ENCODE measurements around the gene MYOF.
"Not testable (repeated sequence)": the region's sequence is repeated elsewhere in the genome, so short reads cannot be mapped to it uniquely, and the experiment has no call there.

Gene MYOF

DNA sequence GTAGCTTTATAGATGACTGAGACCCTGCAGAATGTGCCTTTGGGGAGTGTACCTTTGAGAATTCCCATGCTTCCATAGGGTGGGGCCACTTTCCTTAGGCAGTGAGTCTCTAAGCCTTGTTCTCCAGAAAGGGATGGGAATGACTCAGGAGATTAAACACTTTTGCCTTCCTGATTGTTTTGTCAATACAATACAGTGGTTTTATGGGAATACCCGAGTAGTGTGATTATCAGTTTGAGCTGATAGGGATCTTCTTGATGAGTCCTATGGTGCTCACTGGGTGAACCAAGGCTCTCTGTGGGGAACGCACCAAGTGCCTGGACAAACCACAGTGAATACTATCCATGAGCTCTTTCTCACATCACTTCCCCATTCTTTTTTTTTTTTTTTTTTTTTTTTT lies 6.3 kb downstream of the MYOF start:
- DNase-seq: no peak

DNA sequence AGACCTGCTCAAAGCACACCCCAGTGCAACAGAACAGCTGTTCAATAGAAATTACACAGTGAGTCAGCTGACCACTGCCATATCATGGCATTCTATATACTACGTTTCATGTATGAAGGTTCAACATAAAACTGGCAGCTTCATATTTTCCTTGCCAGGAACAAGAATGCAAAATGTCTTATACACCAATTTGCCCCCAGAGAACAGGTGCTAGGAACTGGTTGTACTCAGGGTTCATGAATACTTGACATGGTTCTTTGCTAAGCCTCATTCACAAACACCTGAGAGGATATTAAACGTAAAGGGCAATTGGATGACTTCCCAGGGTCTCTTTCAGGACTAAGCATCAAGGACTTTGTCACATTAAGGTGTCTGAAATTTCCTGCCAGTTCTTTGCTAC lies 6.9 kb downstream of the MYOF start:
- DNase-seq: no peak

DNA sequence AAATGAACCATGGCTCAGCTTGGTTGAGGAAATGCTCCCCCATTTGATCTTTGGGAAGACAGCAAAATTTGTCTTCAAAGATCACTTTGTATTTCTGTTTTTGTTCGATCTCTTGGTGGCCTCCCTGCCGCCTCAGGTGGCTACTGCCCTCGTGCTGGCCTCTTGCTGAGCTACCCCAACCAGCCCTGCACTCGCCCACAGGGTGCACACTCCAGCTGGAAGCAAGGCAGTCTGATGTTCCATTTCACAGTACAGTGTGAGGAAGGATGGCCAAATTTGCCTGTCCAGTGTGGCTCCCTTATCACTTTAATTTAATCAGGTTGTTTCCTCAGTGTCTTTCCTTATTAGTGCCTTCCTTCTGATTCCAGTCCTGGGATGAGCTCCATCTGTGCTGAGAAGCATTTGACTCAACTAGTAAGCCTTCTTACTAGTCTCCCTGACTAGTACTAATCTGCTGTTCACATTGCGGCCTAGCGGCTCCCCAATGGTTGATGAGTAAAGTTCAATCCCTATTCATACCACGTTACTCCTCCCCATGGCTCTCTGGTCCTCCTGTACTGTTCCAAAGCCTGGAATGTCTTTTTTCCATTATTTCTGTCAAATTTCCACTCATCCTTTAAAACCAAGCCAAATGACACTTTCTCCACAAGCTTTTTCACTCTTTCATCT lies 8.2 kb downstream of the MYOF start:
- no peak for DNase-seq

DNA sequence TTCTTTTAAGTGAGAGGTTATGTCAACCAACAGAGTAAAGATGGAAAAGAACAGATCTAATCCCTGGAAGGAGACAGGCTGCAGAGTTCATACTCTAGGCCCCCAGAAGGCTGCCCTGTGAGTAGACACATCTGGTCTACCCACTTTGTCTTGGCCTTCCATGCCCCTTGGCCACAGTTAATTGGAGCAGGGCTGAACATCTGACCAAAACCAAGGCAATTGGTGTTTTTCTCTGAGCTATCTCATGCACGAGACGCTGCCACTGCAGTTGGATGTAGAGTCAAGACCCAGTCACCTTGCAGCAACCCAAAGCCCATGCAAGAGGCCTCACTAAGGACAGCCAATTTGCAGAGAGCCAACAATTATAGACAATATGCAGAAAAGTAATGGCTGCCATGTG lies 9.0 kb downstream of the MYOF start:
- DNase-seq: no peak

DNA sequence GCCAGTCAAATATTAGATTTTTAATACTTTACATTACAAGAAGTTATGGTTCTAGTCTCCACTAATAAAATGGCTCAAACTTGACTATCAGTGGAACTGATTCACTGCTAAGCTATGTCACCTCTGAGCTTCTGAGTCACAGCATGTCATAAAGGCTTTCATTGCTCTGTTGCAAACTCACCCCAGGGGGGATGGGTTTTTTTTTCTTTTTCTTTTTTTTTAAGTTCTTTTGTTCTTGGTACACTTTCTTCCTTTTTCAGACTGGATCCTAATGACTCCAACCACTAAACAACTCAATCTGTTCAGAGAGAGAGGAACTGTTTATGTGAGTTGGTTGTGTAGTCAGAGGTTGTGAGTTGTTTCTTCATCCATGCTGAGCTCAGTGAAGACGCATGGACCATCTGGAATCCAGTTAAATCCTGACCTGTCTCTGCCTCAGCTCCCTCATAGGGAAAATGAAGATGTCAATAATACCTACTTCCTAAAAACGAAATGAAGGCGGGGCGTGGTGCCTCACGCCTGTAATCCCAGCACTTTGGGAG lies 11.0 kb downstream of the MYOF start:
- DNase-seq: no peak

DNA sequence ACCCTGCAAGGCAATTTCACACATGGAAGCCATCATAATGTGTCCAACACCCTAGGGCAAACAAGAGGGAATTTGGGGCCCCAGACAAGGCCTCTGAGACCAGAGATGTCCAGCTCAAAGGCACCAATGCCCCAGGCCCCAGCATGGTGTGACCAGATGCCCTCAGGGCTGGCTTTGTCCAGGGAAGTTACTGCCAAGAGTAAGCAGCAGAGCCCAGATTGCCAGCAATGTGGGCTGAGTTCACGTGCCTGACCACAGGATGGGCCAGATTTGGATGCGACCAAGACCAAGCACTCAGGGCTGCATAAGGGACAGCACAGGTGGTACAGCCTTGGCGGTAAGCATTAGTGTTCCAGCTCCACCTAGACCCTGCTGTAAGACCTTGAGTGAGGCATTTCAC lies 12.7 kb downstream of the MYOF start:
- DNase-seq: no peak

GRCh38 chr10:93468461-93469213 lies 13.5 kb downstream of the MYOF start:
- no peak for DNase-seq

- not testable (repeated sequence) for DNase-seq
Measured at GRCh38 chr10:93467635-93468034, 14.5 kb downstream of the MYOF start.

DNA sequence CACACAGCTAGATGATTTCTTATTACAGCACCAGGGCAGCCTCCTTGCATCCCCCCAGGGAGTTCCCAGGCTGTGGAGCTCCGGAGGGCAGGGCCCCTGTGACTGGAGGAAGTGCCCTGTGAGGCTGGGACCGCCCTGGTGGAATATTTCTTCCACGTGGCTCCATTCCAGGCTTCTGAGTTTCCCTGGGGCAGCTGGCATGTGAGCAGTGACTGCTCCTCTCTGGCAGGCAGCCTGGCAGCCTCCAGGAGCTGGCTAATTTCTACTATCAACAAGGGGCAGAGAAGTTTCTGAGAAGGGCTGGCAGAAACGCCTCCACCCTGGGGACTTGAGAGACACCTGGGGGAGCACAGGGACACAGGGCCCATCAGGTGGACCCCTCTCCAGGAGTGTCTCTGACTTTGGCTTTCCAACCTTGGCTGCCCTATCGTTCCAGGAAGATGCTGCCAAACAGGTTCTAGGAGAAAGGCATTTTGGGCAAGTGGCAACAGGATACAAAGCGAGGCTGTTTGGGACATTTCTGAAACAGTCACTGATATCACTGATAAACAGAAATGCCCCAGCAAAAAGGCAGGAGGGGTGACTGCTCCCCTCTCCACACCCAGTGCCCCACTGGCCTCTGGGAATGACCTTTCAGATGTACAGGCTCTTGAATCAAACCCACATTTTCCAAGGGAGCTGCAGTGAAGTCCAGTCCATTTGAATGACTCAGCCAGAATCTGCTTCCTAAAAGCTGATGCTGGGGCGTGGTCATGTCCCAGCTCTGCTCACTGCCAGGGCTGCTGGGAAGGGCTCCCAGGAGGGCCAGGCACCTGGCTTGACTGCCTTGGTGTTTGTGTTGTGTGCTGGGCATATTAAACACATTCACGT lies 16.1 kb downstream of the MYOF start:
- no peak for DNase-seq

GRCh38 chr10:93464776-93465388 lies 17.3 kb downstream of the MYOF start:
- no peak for DNase-seq

GRCh38 chr10:93463723-93464476 lies 18.2 kb downstream of the MYOF start:
- no peak for DNase-seq

DNA sequence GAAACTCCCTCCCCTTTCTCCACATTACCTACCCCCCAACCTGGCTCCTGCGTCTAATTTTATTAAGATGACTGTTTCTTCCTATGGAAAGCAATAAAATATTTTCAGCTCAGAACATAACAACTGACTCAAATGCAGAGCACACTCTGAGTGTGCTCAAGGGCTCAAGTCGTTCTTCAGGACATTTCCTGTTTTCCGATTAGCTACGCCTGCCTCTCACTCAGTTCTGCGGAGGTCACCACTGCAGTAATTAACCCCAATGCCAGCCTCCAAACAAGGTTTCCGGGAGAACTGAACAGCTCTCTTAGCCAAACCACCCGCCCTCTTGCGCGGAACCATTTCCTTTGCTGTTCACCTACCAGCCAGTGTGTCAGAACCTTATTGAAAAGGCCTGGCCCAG lies 19.3 kb downstream of the MYOF start:
- no peak for DNase-seq

DNA sequence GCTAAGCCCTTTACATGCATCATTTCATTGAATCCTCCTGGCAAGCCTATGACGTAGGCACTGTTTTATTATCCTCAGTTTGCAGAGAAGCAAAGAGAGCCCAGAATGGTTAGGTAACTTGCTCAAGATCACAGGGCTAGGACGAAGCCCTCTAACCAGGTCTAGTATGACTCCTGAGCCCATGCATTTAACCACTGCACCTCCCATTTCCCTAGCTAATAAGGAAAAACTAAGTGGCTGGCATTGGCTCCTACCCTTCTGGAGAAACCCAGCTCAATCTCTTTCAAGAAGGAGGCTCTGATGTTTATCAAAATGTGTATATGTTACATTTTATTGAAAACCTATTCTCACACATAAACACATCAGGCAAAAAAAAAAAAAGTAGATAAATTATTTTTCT lies 19.8 kb downstream of the MYOF start:
- DNase-seq: no peak

DNA sequence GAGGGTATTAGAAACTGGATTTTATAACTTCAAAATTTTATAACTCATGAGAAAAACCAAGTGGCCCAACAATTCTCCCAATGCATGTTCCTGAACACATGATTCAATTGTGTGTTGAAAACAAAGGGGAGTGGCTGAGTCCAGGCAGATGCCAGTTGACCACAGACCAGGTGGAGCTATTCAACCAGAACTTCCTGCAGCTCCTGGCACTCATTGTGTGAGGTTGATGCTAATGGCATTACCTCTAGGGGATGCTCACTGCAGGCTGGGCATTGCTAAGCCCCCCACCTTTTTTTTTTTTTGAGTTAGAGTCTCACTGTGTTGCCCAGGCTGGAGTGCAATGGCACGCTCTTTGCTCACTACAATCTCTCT lies 20.3 kb downstream of the MYOF start:
- DNase-seq: no peak

DNA sequence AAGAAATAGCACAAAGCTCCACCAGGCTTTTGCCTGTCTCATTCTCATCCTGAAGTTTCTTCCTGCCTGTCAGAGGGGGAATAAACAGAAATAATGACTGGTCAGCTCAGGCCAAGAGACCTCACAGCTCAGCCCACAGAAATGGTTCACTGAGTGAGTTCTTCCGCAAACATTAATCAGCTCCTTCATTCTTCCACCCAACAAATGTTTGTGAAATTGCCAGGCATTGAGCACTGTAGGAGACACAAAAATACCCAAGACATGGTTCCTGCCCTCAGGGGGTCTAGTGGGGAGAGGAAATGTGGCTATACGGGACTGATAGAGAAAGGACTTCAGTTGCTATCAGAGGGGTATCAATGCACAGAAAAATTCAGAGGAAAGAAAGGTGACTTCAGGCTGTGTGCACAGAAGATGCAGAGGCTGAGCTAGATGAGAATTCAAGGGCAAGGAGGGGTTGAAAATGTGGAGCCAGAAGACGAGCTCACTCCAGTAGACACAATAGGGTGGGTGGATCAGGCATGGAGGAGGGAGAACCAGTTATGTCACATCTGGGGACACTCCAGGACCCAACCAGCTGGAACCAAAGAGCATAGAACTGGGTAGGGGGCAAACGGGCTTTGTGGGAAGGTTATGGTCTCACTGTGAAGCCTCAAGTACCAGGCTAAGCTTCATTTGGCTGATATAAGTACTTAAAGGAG lies 20.9 kb downstream of the MYOF start:
- no peak for DNase-seq

- no peak for DNase-seq
Measured at GRCh38 chr10:93459466-93459865, 22.7 kb downstream of the MYOF start.

GRCh38 chr10:93458821-93459257 lies 23.3 kb downstream of the MYOF start:
- no peak for DNase-seq

DNA sequence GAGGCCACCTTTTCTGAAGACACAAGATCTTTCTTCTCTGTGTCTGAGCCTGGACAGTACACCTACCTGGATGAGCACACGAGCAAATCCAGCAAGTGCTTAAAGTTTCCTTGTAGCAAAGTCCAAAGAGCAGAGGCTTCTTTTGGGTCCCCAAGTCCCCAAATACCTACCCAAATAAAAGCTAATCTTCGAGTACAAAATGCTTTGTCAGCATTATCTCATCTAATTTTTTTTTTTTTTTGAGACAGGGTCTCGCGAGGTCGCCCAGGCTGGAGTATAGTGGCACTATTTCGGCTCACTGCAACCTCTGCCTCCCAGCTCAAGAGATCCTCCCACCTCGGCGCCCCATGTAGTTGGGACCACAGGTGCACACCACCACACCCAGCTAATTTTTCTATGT lies 24.6 kb downstream of the MYOF start:
- no peak for DNase-seq

GRCh38 chr10:93456480-93456879 lies 25.7 kb downstream of the MYOF start:
- DNase-seq: no peak

GRCh38 chr10:93454736-93455135 lies 27.4 kb downstream of the MYOF start:
- no peak for DNase-seq

DNA sequence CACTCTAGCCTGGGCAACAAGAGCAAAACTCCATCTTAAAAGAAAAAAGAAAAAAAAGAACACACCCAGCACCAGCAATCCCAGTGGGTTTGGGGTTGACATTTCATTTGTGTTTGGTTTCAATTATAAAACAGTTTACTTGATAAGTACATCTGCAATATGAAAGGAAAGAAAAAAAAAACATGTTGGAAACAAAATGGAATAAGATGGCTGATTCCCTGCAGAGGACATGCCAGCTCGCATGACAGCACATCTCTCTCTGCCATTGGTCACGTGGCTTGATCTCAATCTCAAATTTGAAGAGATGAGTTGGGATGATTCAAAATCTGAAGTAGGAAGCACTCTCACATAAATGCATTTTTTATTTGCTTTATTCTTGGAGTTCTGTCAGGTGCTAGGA lies 28.0 kb downstream of the MYOF start:
- DNase-seq: no peak

DNA sequence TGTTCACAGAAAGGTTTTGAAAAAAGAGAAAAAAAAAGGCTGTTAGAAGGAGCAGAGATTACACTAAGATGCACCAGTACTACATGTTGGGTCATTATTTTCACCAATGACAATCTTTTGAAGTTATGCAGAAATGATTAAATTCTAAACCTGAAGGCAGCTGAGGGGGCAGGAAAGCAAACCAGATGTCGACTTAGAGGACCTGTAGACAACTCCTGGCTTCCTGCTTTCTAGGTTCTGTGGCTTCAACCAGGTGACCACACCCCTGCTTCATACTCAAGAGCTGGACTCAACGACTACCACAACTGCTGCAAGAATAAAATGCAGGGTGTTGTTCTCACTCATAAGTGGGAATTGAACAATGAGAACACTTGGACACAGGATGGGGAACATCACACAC lies 30.0 kb downstream of the MYOF start:
- no peak for DNase-seq
